Neural crest cell (in vitro differentiated cells): Measurements from ENCODE around the gene ZNF211. TPM values are rescaled to one million over a fixed set of nuclear protein-coding genes. Genes with fewer than 3 reads are reported as not detected.

Experiments used
- DNase-seq: peaks from one replicate; pipeline ENCODE4 v3.0.0; 2021; ENCODE audit warnings: low read depth, mixed read lengths, low spot score
- H3K27ac Mint-ChIP-seq: one replicate; pipeline ENCODE4 v1.8.0; 2021; ENCODE audit warnings: mild to moderate bottlenecking, mixed read lengths; ENCODE audit not compliant: unreplicated experiment
- H3K27me3 Mint-ChIP-seq: 2 replicates; pipeline ENCODE4 v1.8.0; 2021; ENCODE audit warnings: low read depth, mild to moderate bottlenecking, mixed read lengths
- H3K36me3 Mint-ChIP-seq: 2 replicates; pipeline ENCODE4 v1.8.0; 2021; ENCODE audit warnings: low read depth, mild to moderate bottlenecking, mixed read lengths
- H3K4me1 Mint-ChIP-seq: 2 replicates; pipeline ENCODE4 v1.8.0; 2021; ENCODE audit warnings: mixed read lengths
- H3K4me3 Mint-ChIP-seq: one replicate; pipeline ENCODE4 v1.8.0; 2021; ENCODE audit warnings: mild to moderate bottlenecking, mixed read lengths
- H3K9me3 Mint-ChIP-seq: 2 replicates; pipeline ENCODE4 v1.8.0; 2021; ENCODE audit warnings: mixed read lengths
- CTCF ChIP-seq: fragments of 200-600 bp; sonication (generic); conservative IDR thresholded peaks from 2 replicates; pipeline ENCODE4 v1.5.0; 2021; ENCODE audit warnings: antibody characterized with exemption, mild to moderate bottlenecking
- total RNA-seq: library from RNA; stranded (reverse); gene quantifications from 2 replicates; pipeline ENCODE4 v1.2.1, GENCODE V29; 2021

Gene ZNF211
- total RNA-seq, 1 donor from 2014 or later: 23.4 TPM

GRCh38 chr19:57686727-57687126, 53.8 kb downstream of the ZNF211 start:
- H3K4me3 Mint-ChIP-seq: peak overlapping the region; percentile 49
- peaks cover 95% of the 10 kb centered on the region for H3K36me3 Mint-ChIP-seq
- H3K4me1 Mint-ChIP-seq: peaks cover 26% of the 10 kb centered on the region
- H3K27me3 Mint-ChIP-seq: peaks cover 7% of the 10 kb centered on the region
- no peak for TF ChIP-seq CTCF
- DNase-seq: no peak
- H3K27ac Mint-ChIP-seq: no peak overlapping the region
- H3K9me3 Mint-ChIP-seq: peaks cover 56% of the 10 kb centered on the region

- H3K27ac Mint-ChIP-seq: no peak overlapping the region
- H3K36me3 Mint-ChIP-seq: peaks cover 89% of the 10 kb centered on the region
- peaks cover 52% of the 10 kb centered on the region for H3K9me3 Mint-ChIP-seq
- no peak for DNase-seq
- no peak for TF ChIP-seq CTCF
- peaks cover 18% of the 10 kb centered on the region for H3K4me1 Mint-ChIP-seq
- H3K4me3 Mint-ChIP-seq: peak overlapping the region; percentile 49
- peaks cover 6% of the 10 kb centered on the region for H3K27me3 Mint-ChIP-seq
Measured at GRCh38 chr19:57687363-57688010, 54.5 kb downstream of the ZNF211 start.

DNA sequence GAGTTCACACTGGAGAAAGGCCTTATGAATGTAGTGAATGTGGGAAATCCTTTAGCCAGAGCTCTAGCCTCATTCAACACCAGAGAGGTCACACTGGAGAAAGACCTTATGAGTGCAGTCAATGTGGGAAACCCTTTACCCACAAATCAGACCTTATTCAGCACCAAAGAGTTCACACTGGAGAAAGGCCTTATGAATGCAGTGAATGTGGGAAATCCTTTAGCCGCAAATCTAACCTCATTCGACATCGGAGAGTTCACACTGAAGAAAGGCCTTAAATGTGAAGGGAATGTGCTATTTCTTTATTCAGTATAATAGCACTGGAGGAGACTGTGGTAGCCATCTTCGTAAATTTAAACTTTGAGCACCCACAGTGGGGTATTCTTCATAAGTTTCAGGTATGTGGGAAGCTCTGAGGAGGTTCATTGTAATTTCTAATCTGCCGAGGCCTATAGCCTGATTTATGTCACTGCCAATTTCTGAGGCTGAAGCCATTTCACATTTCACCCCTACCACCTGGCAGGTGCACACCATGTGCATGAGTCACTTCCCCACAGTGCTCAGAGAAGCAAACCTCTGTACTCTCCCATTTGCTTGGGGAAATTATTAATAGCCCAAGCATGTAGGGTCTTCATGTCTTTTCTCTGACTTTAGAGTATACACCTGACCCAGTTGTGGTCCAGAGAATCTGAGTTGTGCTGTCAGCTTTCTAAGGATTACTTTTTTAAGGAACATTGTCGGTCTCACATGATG, 55.2 kb downstream of the ZNF211 start:
- H3K4me1 Mint-ChIP-seq: peaks cover 11% of the 10 kb centered on the region
- no peak overlapping the region for H3K27ac Mint-ChIP-seq
- H3K36me3 Mint-ChIP-seq: peaks cover 87% of the 10 kb centered on the region
- no peak overlapping the region for H3K4me3 Mint-ChIP-seq
- peaks cover 3% of the 10 kb centered on the region for H3K27me3 Mint-ChIP-seq
- TF ChIP-seq CTCF: no peak
- DNase-seq: no peak
- H3K9me3 Mint-ChIP-seq: peaks cover 51% of the 10 kb centered on the region

- no peak for DNase-seq
- Mint-ChIP-seq H3K27me3 (peaks cover 5% of the 10 kb centered on the region), H3K36me3 (peaks cover 83% of the 10 kb centered on the region), H3K4me3 (peak overlapping the region; percentile 44), H3K9me3 (peaks cover 42% of the 10 kb centered on the region), H3K4me1 (no peaks in the 10 kb centered on the region), H3K27ac (no peak overlapping the region)
- no peak for TF ChIP-seq CTCF
Measured at GRCh38 chr19:57689750-57690149, 56.8 kb downstream of the ZNF211 start.

Other genes starting within 250 kb of the ZNF211 start
- 22.1 and 22.4 TPM in 2 replicates for gene ZNF548, start 243.3 kb upstream of the ZNF211 start, total RNA-seq
- 9.2 and 11.3 TPM in 2 replicates for gene ZNF17, start 222.0 kb upstream of the ZNF211 start, total RNA-seq
- gene ZNF749, start 197.8 kb upstream of the ZNF211 start, total RNA-seq: 26.1 and 26.3 TPM in 2 replicates
- gene VN1R1, start 176.0 kb upstream of the ZNF211 start, total RNA-seq: 0.72 and 0.82 TPM in 2 replicates
- gene ZNF772, start 155.6 kb upstream of the ZNF211 start, total RNA-seq: 14.6 and 14.9 TPM in 2 replicates
- gene ZNF419, start 145.4 kb upstream of the ZNF211 start, total RNA-seq: 17.0 and 17.2 TPM in 2 replicates
- gene ZNF773, start 133.2 kb upstream of the ZNF211 start, total RNA-seq: 8.9 and 11.3 TPM in 2 replicates
- gene ZNF549, start 105.8 kb upstream of the ZNF211 start, total RNA-seq: 10.3 and 10.6 TPM in 2 replicates
- 10.4 and 13.1 TPM in 2 replicates for gene ZNF550, start 73.3 kb upstream of the ZNF211 start, total RNA-seq
- 8.8 and 10.1 TPM in 2 replicates for gene ZNF416, start 54.3 kb upstream of the ZNF211 start, total RNA-seq
- 27.6 and 29.1 TPM in 2 replicates for gene ZIK1, start 49.0 kb upstream of the ZNF211 start, total RNA-seq
- 8.5 and 8.7 TPM in 2 replicates for gene ZNF530, start 33.3 kb upstream of the ZNF211 start, total RNA-seq
- 31.7 and 32.1 TPM in 2 replicates for gene ZNF134, start 18.9 kb upstream of the ZNF211 start, total RNA-seq
- not detected in 2 replicates for gene ZSCAN4, start 35.8 kb downstream of the ZNF211 start, total RNA-seq
- gene ZNF551, start 48.8 kb downstream of the ZNF211 start, total RNA-seq: 19.1 and 20.5 TPM in 2 replicates
- gene ZNF154, start 76.0 kb downstream of the ZNF211 start, total RNA-seq: 25.6 and 26.2 TPM in 2 replicates
- gene ZNF671, start 94.5 kb downstream of the ZNF211 start, total RNA-seq: 11.9 and 13.5 TPM in 2 replicates
- gene ZNF776, start 113.6 kb downstream of the ZNF211 start, total RNA-seq: 25.6 and 25.9 TPM in 2 replicates
- gene ZNF586, start 136.5 kb downstream of the ZNF211 start, total RNA-seq: 19.6 and 20.1 TPM in 2 replicates
- 7.3 and 8.8 TPM in 2 replicates for gene ZNF552, start 181.7 kb downstream of the ZNF211 start, total RNA-seq
- 21.6 and 22.6 TPM in 2 replicates for gene ZNF587B, start 197.1 kb downstream of the ZNF211 start, total RNA-seq
- gene ZNF587, start 216.7 kb downstream of the ZNF211 start, total RNA-seq: 45.4 and 46.1 TPM in 2 replicates